Right atrium auricular region (tissue), 2 donors: Measurements from ENCODE around the gene IFITM1. TPM values are rescaled to one million over a fixed set of nuclear protein-coding genes. Genes with fewer than 3 reads are reported as not detected.
A peak's percentile ranks its signal among the peaks of the same experiment; 100 is the strongest.

ENCODE experiments used
- DNase-seq: peaks from one replicate; pipeline ENCODE4 v3.0.0-alpha.2; 2019; ENCODE audit warnings: low spot score
- H3K27ac ChIP-seq, 2 donors: fragments of 200-600 bp; sonication (generic); 1 replicate in 1 of 2; 2 replicates in 1 of 2; pipeline ENCODE4 v1.5.1; 2016 to 2019
- H3K27me3 ChIP-seq, 2 donors: fragments of 200-600 bp; sonication (generic); one replicate each; pipeline versions ENCODE4 v1.5.1 to v1.6.0; 2017 to 2019
- H3K36me3 ChIP-seq: fragments of 200-600 bp; sonication (generic); one replicate; pipeline ENCODE4 v1.5.1; 2016
- H3K4me1 ChIP-seq, 2 donors: fragments of 200-600 bp; sonication (generic); one replicate each; pipeline versions ENCODE4 v1.5.1 to v1.6.0; 2017 to 2019
- H3K4me3 ChIP-seq, 2 donors: fragments of 200-600 bp; sonication (generic); 1 replicate in 1 of 2; 2 replicates in 1 of 2; pipeline ENCODE4 v1.5.1; 2017 to 2019; ENCODE audit warnings: mild to moderate bottlenecking in 1 of 2, moderate library complexity in 1 of 2
- H3K9me3 ChIP-seq, 2 donors: fragments of 200-600 bp; sonication (generic); one replicate each; pipeline ENCODE4 v1.5.1; 2019
- total RNA-seq, 2 donors: library from RNA; depleted of rRNA; stranded (reverse); fragments of >200 nt; gene quantifications; one replicate each; pipeline ENCODE4 v1.1.0, GENCODE V29; 2016
- TF ChIP-seq, protein P1 (sequence below), 2 donors: fragments of 200-600 bp; sonication (generic); IDR thresholded peaks; one replicate each; pipeline ENCODE4 v1.5.1; 2019; ENCODE audit warnings: antibody characterized with exemption in 2 of 2

Gene IFITM1
- total RNA-seq, 2 donors from 2014 or later: 82.3 to 241 TPM

DNA sequence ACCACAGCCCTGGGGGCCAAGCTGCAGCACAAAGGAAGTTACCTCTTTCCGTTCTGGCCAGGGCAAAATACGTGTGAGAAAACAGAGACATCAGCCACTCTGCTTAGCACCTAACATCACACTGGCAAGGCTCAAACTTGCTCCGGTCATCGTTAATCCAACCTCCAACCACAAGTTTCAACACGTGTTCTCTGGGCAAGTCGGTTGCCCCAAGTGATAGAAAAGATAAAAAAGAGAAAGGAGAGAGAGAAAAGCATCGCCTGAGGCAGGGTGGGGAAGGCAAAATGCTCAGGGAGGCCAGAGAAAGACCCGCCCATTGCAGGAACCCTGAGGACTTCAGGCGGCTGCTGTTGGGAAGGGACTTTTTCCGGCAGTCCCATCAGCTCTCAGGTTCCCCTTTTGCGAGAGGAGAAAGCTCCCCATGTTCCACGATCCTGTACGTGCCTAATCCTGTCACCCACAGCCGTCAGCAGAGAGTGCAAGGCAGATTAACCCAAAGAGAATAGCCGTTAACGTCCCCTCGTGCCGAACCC, 36.9 kb downstream of the IFITM1 start:
- Histone ChIP-seq H3K27ac (no peak overlapping the region), H3K4me1 (peaks cover 0 to 29% of the 10 kb centered on the region in 2 donors), H3K27me3 (no peaks in the 10 kb centered on the region), H3K4me3 (no peak overlapping the region), H3K9me3 (no peaks in the 10 kb centered on the region), H3K36me3 (no peaks in the 10 kb centered on the region)
- TF ChIP-seq, protein P1, sequence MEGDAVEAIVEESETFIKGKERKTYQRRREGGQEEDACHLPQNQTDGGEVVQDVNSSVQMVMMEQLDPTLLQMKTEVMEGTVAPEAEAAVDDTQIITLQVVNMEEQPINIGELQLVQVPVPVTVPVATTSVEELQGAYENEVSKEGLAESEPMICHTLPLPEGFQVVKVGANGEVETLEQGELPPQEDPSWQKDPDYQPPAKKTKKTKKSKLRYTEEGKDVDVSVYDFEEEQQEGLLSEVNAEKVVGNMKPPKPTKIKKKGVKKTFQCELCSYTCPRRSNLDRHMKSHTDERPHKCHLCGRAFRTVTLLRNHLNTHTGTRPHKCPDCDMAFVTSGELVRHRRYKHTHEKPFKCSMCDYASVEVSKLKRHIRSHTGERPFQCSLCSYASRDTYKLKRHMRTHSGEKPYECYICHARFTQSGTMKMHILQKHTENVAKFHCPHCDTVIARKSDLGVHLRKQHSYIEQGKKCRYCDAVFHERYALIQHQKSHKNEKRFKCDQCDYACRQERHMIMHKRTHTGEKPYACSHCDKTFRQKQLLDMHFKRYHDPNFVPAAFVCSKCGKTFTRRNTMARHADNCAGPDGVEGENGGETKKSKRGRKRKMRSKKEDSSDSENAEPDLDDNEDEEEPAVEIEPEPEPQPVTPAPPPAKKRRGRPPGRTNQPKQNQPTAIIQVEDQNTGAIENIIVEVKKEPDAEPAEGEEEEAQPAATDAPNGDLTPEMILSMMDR (IDR thresholded peaks at IDR 0.05): no peak
- DNase-seq: no peak

DNA sequence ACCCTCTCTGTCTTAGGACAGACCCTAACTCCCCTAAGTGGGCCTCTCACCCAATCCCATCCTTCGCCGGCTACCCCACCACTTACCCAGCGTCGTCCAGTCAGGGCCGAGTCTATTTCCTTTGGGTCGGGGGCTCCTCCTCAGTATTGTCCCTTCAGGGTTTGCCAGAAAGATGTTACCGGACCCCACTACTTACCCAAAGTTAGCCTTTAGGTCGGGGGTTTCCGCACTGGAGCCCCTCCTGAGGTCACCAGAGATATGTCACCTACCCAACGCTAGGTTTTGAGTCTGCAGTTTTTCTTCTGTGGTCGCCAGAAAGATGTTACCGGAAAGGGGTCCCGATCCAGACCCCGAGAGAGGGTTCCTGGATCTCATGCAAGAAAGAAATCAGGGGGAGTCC, 37.6 kb downstream of the IFITM1 start:
- H3K4me1 ChIP-seq: peaks cover 0 to 31% of the 10 kb centered on the region in 2 donors
- H3K27ac ChIP-seq: no peak overlapping the region
- H3K9me3 ChIP-seq: no peaks in the 10 kb centered on the region
- H3K27me3 ChIP-seq: no peaks in the 10 kb centered on the region
- TF ChIP-seq, protein P1 (IDR thresholded peaks at IDR 0.05): no peak
- no peak for DNase-seq
- no peak overlapping the region for H3K4me3 ChIP-seq
- H3K36me3 ChIP-seq: no peaks in the 10 kb centered on the region

DNA sequence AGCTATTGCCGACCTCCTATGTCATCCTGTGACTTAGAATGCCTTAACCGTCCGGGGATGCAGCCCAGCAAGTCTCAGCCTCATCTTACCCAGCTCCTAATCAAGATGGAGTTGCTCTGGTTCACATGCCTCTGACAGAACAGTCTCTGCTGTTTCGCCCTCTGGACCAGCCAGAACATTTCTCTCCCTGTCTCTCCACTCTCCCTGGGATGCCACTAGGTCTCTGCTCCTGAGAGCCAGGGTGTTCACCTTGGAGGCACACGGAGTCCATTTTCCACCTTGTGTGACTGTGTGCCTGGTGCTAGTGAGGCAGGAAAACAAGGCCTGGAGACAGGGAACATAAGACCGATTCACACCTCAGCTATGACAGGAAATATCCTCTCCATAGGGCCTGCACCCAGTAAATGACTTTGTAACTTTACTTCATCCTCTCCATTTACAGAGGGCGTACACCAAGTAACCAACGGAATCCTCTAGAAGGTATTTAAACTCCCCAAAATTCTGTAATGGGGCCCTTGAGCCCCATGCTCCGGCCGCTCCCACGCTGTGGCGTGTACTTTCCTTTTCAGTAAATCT, 38.7 kb downstream of the IFITM1 start:
- peaks cover 0 to 31% of the 10 kb centered on the region in 2 donors for H3K4me1 ChIP-seq
- H3K27me3 ChIP-seq: no peaks in the 10 kb centered on the region
- H3K4me3 ChIP-seq: no peak overlapping the region
- H3K36me3 ChIP-seq: no peaks in the 10 kb centered on the region
- no peaks in the 10 kb centered on the region for H3K9me3 ChIP-seq
- peak overlapping the region; percentile 95 to 100 for H3K27ac ChIP-seq
- DNase-seq: no peak
- TF ChIP-seq, protein P1 (IDR thresholded peaks at IDR 0.05): no peak

DNA sequence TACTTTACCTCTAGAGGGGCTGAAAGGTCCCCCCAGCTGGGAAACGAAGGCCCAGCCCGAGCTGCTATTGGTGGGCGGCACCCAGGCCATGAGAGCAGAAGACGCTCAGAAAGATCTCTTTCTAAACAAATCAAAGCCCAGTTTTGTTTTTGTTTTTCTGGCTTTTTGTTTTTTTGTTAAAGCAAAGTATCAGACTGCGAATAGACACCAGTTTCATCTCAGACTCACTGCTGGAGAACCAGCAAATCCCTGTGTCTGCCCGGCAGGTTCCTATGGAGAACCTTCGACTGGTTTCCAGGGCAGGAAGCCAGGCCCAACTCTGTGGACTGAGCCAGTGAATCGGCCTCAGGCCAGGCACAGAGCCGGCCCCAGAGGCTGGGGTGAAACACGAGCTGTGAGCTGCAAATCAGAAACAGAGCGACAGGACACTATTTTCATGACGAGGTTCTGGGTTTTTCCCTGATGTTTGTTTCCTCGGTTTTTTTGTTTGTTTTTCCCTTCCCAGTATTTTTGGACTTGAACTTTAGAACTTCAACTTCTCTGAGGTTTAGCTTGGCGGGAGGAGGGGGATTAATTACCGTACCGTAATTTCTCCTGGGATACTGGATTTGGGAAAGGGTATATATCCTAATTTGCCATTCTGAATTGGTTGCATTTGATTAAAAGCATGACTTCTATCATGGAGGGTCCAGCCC, 39.5 kb downstream of the IFITM1 start:
- H3K27me3 ChIP-seq: no peaks in the 10 kb centered on the region
- no peaks in the 10 kb centered on the region for H3K9me3 ChIP-seq
- H3K36me3 ChIP-seq: no peaks in the 10 kb centered on the region

DNA sequence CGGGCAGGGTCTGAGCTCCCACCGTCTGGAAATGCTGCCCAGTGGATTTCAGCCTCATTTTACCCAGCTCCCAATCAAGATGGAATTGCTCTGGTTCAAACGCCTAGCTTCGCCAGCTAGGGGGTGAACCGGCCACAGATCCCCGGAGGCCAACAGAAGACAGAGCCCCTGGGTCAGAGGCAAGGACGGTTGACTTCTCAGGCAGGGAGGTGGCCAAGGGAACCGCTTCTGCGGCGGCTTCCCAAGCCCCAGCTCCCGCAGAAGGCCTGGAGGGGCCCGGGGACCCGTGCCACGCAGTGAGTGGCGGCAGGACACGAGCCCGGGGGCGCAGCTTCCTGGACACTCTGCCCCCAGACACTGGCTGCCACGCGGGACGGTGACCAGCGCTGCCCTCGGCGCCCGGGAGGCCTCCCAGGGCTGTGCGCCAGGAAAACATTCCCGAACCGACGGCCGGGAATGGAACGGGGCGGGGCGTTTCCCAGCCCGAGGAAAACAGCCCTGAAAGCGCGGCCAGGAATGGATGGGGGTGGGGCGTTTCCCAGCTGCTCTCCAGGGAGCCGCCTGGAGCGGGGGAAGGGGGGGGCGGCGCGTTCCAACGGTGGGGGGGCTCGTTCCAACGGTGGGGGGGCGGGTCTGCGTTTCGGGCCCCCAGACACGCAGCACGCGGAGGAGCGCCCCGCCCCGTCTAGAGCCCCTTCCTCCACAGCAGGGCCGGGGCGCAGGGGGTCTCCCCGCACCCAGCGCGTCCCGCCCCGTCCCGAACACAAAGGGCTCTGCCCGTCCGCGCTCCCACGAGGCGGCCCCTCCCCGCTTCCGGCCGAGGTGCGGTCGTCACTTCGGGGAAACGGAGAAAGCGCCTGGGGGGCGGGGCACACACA, 42.0 kb downstream of the IFITM1 start:
- DNase-seq: peak; percentile 95
- TF ChIP-seq, protein P1 (IDR thresholded peaks at IDR 0.05): no peak
- no peaks in the 10 kb centered on the region for H3K27me3 ChIP-seq
- H3K4me1 ChIP-seq: peaks cover 0 to 31% of the 10 kb centered on the region in 2 donors
- H3K36me3 ChIP-seq: no peaks in the 10 kb centered on the region
- H3K4me3 ChIP-seq: peak overlapping the region; percentile 41 to 54
- H3K9me3 ChIP-seq: no peaks in the 10 kb centered on the region
- peak overlapping the region; percentile 95 to 100 for H3K27ac ChIP-seq

More for the DNA sequence above, 39.5 kb downstream of the IFITM1 start:
- TF ChIP-seq, protein P1 (IDR thresholded peaks at IDR 0.05): no peak
- peaks cover 0 to 31% of the 10 kb centered on the region in 2 donors for H3K4me1 ChIP-seq
- H3K4me3 ChIP-seq: no peak overlapping the region
- DNase-seq: peak; percentile 93
- H3K27ac ChIP-seq: peak overlapping the region; percentile 95 to 100
